ENCODE results near the gene GPC1. TPM values are rescaled to one million over a fixed set of nuclear protein-coding genes. Genes with fewer than 3 reads are reported as not detected.

GPC1 gene
- total and polyA plus RNA-seq, 2 of the 13 experiments (the other 11 are each of a cell fraction or from before 2014, with no cell fraction given), result 4.0 to 5.5 TPM

DNA sequence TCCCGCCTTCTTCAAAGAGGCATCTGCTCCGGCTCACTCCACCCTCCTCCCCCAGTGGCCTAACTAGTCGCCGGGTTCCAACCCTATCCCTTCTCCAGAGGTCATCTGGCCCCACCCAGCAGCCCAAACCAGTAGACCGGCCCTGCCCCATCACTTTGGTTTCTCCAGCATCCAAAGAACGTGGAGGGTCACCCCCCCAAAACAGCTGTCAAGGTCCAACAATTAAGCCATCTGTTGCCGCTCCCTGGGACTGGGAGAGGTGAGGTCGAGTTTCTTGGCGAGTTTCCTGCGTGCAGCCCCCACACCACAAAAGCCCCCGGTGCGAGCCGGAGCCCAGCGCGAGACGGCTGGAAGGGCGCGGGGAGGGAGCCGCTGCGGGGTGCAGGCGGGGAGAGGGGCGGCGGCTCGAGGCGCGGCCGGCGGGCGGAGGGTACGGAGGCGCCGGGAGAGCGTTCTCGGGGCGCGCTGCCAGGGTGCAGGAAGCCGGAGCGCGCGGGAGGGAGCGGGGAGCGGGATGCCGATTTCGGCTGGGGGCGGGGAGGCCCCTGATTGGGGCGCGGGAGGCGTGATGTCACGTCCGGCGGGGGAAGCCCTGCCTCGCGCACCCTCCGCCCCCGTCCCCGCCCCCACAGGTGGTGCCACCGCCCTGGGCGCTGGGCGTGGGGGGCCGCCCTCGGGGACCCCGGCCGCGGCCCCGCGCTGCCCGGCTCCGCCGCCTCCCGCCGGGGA is 571 bp upstream of the GPC1 start (continued):
- TF ChIP-seq ZSCAN30 (CRISPR knock-in tag; IDR thresholded peaks at IDR 0.05), result no peak
- no peak for TF ChIP-seq ZNF615 (CRISPR knock-in tag; IDR thresholded peaks at IDR 0.05; ENCODE audit: borderline replicate concordance)
- no peak for TF ChIP-seq KDM2A (CRISPR knock-in tag; IDR thresholded peaks at IDR 0.05; ENCODE audit: borderline replicate concordance, low read depth)

DNA sequence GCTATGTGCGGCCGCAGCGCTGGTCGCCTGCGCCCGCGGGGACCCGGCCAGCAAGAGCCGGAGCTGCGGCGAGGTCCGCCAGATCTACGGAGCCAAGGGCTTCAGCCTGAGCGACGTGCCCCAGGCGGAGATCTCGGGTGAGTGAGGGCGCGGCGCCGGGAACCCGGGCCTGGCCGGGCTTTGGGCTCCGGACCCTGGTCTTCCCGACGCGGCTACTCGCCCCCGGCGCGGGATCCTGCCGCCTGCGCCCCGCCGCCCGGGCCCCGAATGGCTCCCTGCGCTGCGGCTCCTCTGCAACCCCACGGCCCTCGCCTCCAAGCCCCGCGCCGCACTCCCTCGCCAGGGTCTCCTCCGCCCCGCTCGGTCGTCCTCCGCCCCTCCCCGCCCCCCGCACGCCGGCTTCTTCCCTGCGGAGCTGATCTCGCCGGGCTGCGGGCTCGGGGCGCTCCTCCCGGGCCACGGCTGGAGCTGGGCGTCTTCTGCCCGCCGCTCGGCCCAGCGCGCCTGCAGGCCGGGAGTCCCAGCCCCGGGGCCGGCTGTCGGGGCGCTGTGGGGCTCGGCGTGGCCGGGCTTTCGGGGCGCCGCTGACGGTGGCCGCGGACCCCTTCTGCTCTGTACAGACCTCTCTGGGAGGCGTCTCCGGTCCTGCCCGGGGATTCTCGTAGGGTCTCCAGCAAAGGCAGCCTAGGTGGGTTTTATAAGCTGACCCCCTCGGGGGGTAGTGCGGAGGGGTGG is 652 bp downstream of the GPC1 start:
- ChIA-PET POLR2A (interaction anchor here (1.0 to 1.7 kb wide), 2 partner anchors 180 to 185 kb away, joined by 3 to 7 read pairs; no protein-coding TSS in a partner anchor), CTCF (ENCODE audit: low intra/inter-chr PET ratio, low total read pairs) (interaction anchor here (3.4 kb wide), 1 partner anchor 203 kb away, joined by 84 read pairs; no protein-coding TSS in a partner anchor)
- peaks cover 10% of the 10 kb centered on the region for H3K4me1 ChIP-seq (ENCODE audit: insufficient read depth, low read length)
- H3K9me3 ChIP-seq (ENCODE audit: low read length), result no peaks in the 10 kb centered on the region
- peaks cover 3% of the 10 kb centered on the region; the same call in 1 of the 2 replicates for H4K20me1 ChIP-seq (ENCODE audit: insufficient read depth, low read length)
- H3K79me2 ChIP-seq (ENCODE audit: insufficient read depth, low read length), result no peaks in the 10 kb centered on the region
- H3K4me2 ChIP-seq (ENCODE audit: low read depth, low read length), result peak overlapping the region; percentile 76
- H3K27me3 ChIP-seq (ENCODE audit: control insufficient read depth in 1 of 2, insufficient read depth in 2 of 2, low read length in 2 of 2), result peaks cover 34 to 60% of the 10 kb centered on the region in 2 experiments
- no peak overlapping the region for H2AFZ ChIP-seq (ENCODE audit: low read length)
- intact Hi-C loops (cut with micrococcal nuclease; ENCODE audit: unreplicated experiment) (loop anchor here (5.0 kb wide), 2 partner anchors 184 to 284 kb away; no protein-coding TSS in a partner anchor), in situ Hi-C loops (cut with HindIII; ENCODE audit: extremely low pct_ligation_motif_present, low pct_unique_long_range_greater_than_20kb) (loop anchor here (5.0 kb wide), 2 partner anchors 204 to 284 kb away; no protein-coding TSS in a partner anchor)
- H3K36me3 ChIP-seq (replicated peaks in 1 of 2; ENCODE audit: control insufficient read depth in 1 of 2, insufficient read depth in 2 of 2, low read length in 2 of 2), result no peaks in the 10 kb centered on the region
- H3K27ac ChIP-seq (ENCODE audit: extremely low read length, insufficient read depth, low read length), result no peak overlapping the region
- DNase-seq (ENCODE audit: low spot score) (no peak), FAIRE-seq (no peak), ATAC-seq (peak; percentile 16)
- no TSS peak for BruUV-seq (replicated peaks)
- 4% methylated on average over 31 of the region's 88 CpGs for WGBS (ENCODE audit: low lambda C conversion rate)
- no peak overlapping the region; the same call in 1 of the 2 replicates for H3K9ac ChIP-seq (ENCODE audit: insufficient read depth, low read depth, low read length)
- peak overlapping the region; percentile 56 to 74 (median 57) for H3K4me3 ChIP-seq (replicated peaks in 1 of 3; ENCODE audit: insufficient read depth in 1 of 3, low read depth in 2 of 3, low read length in 3 of 3)
- TF ChIP-seq EZH2 (conservative IDR thresholded peaks at IDR 0.05; ENCODE audit: low read depth, low read length) (peak; percentile 39; the same call in 1 of the 2 replicates), ZNF777 (CRISPR knock-in tag; IDR thresholded peaks at IDR 0.05) (peak; percentile 47), TBP (CRISPR knock-in tag; IDR thresholded peaks at IDR 0.05) (no peak), ZNF101 (CRISPR knock-in tag; IDR thresholded peaks at IDR 0.05; ENCODE audit: borderline replicate concordance, low read depth) (no peak), ZNF768 (CRISPR knock-in tag; IDR thresholded peaks at IDR 0.05) (peak; percentile 20; the same call in 1 of the 2 replicates), ZBTB10 (CRISPR knock-in tag; IDR thresholded peaks at IDR 0.05; ENCODE audit: borderline replicate concordance) (0 out of 2 replicates have a peak, but pooled peaks have one; percentile 3), HNRNPLL (IDR thresholded peaks at IDR 0.05; ENCODE audit: low read depth, low read length, poor library complexity, severe bottlenecking) (peak; percentile 17)
- TF ChIP-seq, protein P1, sequence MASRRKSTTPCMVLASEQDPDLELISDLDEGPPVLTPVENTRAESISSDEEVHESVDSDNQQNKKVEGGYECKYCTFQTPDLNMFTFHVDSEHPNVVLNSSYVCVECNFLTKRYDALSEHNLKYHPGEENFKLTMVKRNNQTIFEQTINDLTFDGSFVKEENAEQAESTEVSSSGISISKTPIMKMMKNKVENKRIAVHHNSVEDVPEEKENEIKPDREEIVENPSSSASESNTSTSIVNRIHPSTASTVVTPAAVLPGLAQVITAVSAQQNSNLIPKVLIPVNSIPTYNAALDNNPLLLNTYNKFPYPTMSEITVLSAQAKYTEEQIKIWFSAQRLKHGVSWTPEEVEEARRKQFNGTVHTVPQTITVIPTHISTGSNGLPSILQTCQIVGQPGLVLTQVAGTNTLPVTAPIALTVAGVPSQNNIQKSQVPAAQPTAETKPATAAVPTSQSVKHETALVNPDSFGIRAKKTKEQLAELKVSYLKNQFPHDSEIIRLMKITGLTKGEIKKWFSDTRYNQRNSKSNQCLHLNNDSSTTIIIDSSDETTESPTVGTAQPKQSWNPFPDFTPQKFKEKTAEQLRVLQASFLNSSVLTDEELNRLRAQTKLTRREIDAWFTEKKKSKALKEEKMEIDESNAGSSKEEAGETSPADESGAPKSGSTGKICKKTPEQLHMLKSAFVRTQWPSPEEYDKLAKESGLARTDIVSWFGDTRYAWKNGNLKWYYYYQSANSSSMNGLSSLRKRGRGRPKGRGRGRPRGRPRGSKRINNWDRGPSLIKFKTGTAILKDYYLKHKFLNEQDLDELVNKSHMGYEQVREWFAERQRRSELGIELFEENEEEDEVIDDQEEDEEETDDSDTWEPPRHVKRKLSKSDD (CRISPR knock-in tag; IDR thresholded peaks at IDR 0.05; ENCODE audit: low read depth), result no peak
- TF ChIP-seq, protein P2, sequence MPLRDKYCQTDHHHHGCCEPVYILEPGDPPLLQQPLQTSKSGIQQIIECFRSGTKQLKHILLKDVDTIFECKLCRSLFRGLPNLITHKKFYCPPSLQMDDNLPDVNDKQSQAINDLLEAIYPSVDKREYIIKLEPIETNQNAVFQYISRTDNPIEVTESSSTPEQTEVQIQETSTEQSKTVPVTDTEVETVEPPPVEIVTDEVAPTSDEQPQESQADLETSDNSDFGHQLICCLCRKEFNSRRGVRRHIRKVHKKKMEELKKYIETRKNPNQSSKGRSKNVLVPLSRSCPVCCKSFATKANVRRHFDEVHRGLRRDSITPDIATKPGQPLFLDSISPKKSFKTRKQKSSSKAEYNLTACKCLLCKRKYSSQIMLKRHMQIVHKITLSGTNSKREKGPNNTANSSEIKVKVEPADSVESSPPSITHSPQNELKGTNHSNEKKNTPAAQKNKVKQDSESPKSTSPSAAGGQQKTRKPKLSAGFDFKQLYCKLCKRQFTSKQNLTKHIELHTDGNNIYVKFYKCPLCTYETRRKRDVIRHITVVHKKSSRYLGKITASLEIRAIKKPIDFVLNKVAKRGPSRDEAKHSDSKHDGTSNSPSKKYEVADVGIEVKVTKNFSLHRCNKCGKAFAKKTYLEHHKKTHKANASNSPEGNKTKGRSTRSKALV (CRISPR knock-in tag; IDR thresholded peaks at IDR 0.05), result peak; percentile 93; the same call in 1 of the 2 replicates
